ENCODE data around the gene FCAMR.
"Not testable (repeated sequence)": the region's sequence is repeated elsewhere in the genome, so short reads cannot be mapped to it uniquely, and the experiment has no call there.

The FCAMR gene

DNA sequence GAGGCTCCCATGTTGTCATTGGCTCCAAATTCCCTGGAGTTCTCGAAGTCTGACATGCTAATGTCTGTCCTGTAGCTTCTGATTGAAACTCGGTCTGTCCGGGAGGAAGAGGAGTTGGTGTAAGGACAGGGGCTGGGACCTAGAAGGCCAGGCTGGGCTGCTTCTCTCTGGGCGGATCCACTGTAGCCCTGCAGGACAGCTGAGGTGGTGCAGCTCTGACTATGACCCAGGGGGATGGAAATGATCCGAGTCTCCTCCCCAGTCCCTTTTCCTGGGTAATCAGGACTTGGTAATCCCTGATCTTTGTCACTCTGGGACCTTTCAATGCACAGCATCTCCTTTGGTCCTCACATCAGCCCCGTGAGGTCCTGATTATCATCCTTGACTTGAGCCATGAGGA is 38.6 kb downstream of the FCAMR start:
- no peak for DNase-seq

DNA sequence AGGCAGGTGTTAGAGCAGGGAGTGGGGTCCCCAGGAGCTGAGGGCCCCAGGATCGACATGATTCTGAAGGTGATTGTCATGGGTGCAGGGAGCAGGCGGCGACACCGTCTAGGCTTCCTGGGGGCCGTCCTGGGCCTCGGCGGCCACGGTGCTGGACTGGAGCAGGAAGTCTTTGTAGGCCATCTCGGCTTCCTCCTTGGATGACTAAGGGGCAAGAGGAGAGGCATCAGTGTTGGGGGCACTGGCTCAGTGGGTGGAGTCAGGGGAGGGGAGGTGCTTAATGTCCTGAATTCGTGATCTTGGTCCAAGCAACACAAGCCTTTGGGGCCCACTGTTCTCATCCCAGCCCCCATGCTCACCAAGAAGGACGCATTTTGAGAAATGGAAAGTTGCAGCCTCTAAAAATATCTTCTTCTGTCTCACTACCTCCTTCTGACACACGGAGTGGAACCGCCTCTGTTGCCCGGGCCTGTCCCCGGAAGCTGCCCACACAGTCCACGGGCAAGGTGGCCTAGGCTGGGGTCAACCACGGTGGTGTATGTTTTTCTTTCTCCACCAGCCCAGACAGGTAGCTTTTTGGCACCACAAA is 40.0 kb downstream of the FCAMR start:
- peak; percentile 77 to 90 (median 83) for DNase-seq

DNA sequence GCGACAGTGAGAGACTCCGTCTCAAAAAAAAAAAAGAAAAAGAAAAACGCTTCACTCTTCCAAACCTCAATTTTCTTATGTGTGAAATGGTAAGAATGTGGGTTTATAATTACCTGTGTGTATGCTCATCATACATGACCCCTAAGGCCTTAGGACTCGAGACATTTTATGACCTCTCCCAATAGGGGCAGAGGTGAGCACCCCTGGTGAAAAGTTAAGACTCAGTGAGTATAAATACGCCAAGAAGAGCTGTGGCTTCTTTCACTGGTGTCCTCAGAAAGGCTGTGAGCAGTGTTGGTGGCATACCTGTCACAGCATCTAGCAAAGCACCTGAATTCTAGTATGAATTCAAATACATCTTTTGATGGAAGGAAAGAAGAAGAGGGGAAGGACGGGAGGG is 40.7 kb downstream of the FCAMR start:
- no peak for DNase-seq

DNA sequence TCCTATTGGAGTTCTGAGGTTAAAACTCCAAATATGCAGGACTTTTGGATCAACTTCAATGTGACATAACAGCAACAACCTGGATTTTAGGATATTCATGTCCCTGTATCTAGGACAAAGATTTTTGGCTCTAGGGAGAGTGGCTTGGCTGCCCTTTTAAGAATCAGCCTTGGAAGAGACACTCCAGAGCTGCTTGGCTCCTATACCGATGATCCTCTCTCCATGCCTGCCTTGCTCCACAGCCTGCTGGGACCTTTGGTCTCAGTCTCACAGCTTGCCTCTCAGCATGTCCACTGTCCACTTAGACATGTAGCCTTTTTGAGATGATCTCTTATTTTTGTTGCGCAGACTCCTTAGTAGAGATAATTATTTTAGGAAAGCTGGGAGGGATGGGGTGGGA is 44.0 kb downstream of the FCAMR start:
- DNase-seq, result no peak

DNA sequence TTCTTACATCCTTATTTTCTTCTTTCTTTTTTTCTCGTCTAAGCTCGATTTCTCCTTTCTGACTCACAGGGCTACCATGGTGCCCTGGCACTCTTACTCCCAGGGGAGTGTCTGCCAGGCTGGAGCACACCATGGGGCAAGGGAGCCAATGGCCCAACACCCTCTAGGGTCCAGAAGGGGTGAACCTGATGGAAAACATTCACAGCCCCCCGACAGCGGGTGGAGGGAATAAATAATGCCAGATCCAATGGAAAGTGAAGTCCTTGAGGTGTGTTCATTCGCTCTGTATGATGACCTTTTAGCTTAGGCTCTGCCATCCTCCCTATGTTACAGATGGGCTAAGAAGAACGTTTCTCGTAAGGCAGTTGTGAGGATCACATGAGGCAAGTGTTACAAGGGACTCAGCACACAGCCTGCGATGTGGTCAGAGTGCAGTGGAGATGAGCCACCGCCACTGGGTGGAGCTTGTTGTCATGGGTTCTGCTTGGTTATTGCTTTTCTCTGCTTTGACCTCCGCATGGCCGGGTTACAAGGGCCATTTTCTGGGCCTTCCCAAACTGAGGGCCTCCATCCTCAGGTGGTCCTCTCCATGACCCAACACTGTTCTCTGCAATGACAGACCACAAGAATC is 45.0 kb downstream of the FCAMR start:
- peak; percentile 90 to 96 (median 94) for DNase-seq

DNA sequence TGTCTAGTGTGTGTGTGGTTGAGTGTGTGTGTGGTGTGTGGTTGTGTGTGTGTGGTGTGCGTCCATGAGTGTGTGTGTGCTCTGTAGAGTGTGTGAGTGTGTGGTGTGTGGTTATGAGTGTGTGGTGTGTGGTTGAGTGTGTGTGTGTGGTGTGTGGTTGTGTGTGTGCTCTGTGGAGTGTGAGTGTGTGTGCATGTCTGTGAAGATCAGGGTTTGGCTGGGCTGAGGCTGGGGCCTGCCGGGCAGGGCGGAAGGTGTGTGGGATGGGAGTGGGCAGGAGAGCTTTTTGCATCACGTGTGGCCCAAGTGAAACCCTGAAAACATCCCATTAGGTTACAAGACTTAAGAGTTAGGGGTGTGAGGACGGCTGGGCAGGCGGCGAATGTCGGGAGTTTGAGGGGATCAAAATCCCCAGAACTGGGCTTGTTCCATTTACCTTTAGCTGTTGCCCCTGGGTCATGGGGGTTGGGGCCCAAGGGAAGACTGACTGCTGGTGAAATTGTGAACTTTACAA is 45.6 kb downstream of the FCAMR start:
- peak in 3 of 4 experiments; percentile 56 to 71 (median 69) for DNase-seq

DNA sequence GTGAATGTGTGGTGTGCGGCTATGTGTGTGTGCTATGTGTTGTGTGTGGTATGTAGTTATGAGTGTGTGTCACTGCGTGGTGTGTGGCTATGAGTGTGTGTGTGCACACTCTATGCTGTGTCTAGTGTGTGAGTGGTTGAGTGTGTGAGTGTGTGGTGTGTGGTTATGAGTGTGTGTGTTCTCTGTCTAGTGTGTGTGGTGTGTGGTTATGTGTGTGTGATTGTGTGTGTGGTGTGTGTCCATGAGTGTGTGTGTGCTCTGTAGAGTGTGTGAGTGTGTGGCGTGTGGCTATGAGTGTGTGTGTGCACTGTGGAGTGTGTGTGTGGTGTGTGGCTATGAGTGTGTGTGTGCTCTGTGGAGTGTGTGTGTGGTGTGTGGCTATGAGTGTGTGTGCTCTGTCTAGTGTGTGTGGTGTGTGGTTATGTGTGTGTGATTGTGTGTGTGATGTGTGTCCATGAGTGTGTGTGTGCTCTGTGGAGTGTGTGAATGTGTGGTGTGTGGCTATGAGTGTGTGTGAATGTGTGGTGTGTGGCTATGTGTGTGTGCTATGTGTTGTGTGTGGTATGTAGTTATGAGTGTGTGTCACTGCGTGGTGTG is 46.2 kb downstream of the FCAMR start:
- DNase-seq, result not testable (repeated sequence)

DNA sequence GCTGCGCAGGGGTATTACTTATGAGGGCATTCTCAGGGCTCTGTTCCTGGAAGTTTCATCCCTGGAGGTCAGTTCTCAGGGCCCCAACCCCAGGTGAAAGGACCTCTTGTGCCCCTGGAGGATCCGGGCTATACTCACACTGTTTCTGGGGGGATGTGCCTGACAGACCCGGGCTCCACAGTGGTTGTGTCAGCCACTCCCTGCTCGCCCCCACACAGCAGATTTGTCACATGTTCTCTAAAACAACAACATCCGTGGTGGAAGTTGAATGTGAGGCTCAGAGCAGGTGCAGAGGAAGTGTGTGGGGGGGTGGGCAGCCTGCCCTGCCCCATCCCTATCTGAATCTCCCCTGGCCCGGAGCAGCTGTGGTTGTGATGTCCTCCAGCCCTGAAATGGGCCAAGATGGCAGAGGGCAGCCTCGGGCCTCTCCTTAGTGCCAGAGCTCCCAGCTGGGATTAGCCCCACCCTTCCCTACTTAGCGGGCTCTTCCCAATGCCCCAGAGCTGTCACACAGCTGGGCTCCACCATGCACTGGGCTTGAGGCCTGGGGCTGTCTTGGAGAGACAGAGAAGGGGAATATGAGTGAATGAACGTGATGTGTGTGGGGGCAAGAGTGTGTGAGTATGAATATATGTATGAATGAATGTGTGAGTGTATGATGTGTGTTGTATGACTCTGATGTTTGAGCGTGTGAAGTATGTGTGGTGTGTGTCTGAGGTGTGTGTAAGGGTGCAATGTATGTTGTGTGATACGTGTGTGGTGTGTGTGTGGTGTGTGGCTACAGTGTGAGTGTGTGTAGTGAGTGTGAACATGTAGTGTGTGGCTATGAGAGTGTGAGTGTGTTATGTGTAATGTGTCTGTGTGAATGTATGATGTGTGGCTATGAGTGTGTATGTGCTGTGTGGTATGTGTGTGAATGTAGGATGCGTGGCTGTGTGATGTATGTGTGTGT is 47.0 kb downstream of the FCAMR start:
- DNase-seq, result peak; percentile 63 to 84 (median 80)

DNA sequence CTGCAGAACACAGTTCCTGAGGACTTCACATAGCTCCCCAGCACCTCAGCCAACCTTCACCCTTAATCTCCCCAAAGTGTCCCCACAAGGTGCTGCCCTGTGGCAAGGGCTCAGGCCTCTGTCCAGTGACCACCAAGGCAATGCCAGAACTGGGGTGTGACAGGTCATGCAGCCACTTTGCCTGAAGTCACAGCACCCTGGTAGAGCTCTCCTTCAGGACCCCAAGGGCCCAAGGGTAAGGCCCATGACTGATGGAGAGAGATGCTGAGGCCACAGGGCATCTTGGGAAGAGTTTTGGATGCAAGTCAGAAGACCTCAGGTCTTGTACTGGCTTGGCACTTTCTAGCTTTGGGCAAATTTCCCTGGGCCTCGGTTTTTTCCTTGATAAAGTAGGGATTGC is 47.7 kb downstream of the FCAMR start:
- no peak for DNase-seq

DNA sequence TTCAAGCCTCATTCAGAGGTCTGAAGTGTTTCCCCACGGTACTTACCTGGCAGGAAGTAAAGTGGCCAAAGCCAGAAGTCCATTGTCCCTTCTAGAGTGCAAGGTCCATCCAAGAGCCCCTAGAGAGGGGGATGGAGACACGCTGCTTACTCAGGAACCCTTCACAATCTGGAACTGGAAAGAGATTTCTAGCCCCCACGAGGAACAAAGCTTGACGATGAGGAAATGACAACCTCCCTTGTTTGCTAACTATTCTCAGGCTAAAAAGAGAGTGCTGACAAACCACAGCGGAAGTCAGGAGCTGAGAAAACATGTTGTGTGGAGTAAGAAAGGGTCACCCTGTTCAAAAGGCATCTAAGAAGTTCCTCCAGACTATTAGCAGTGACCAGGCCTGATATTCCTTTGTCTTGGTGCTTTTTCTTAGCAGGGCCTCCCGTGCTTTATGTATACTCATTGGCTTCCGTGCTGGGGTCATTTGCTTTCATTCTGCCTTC is 48.4 kb downstream of the FCAMR start, which contains the start of gene FCMR:
Gene FCMR, minus strand, starts transcription at position 170 of the 494 bp plus-strand sequence. Its CDS starts 87 bp downstream, at position 83.
- peak; percentile 84 to 95 (median 89) for DNase-seq

DNA sequence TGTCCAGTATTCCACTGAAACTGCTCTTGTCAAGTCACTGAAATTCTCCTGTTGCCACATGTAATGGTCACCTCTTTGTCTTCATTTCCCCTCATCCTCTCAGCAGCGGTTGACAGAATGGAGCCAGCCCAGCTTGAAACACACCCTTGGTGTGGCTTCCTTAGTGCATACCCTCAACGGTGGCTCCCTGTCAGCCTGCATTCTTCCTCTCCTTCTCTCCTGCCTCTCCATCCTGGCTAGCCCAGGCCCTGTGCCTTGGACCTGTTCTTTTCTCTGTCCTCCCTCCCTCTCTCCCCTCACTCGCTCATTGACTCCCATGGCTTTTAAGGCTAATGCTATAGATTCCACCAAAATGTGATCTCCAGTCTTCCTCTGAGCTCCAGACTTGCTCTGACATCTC is 52.2 kb downstream of the FCAMR start:
- no peak for DNase-seq

DNA sequence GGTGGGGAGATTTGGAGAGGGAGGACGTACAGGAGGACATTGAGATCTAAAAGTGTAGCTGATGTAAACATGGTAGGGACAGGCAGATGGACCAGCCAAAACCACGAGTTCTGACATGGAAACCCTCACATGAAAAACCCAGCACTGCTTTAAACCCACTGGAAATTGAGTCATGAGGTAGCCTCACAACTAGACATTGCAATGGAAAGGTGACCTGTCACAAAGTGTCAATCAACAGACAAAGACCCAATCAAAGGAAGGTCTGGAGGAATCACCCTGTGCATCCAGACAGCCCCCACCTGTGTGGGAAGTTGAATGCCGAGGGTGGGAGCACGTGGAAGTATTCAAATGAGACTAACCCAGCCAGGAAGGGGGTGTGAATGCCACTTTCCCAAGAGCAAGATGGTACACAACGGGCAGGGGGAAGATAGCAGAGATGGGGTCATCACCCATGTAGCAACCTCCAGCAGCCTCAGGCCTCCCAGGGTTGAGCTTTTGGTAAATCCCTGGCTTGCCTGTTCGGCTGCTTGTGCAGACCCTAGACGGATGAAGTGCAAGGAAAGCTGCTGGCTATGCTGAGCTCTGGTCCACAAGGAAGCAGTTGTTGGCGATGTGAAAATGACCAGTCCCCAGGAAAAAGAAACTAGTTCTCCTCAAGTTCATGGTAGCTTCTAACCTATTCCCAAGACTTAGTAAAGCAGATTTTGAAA is 54.1 kb downstream of the FCAMR start:
- DNase-seq, result peak in 2 of 4 experiments; percentile 28 to 35

DNA sequence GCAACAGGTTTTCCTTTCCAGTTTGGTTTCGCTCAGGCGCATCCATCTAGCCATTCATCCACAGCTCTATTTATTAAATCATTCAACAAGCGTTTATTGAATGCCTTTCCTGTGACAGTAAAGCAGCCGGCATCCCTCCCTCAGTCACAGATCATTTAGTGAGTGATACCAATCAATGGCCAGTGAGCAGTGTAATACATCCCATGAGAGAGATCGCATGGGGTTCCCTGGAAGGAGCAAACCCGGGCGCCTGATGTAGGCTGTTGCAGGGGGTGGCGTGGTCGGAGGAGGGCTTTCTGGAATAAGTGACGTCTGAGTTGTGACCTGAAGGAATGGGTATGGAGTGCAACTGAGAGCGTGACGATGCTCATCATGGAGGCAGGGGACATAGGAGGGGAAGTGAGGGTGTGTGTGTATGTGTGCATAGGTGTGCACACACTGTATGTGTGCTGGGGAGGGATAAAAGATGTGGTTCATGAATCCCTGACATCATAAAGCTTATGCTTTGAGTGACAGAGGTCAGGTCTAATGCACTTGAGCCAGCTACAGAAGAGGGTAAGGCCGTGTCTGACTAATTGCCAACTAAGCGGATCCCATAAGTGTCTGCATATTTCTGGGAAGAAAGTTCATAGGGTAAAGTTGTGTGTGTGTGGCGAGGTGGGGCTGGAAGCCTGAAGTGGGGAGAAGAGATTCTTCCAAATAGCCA is 55.1 kb downstream of the FCAMR start:
- DNase-seq, result no peak

DNA sequence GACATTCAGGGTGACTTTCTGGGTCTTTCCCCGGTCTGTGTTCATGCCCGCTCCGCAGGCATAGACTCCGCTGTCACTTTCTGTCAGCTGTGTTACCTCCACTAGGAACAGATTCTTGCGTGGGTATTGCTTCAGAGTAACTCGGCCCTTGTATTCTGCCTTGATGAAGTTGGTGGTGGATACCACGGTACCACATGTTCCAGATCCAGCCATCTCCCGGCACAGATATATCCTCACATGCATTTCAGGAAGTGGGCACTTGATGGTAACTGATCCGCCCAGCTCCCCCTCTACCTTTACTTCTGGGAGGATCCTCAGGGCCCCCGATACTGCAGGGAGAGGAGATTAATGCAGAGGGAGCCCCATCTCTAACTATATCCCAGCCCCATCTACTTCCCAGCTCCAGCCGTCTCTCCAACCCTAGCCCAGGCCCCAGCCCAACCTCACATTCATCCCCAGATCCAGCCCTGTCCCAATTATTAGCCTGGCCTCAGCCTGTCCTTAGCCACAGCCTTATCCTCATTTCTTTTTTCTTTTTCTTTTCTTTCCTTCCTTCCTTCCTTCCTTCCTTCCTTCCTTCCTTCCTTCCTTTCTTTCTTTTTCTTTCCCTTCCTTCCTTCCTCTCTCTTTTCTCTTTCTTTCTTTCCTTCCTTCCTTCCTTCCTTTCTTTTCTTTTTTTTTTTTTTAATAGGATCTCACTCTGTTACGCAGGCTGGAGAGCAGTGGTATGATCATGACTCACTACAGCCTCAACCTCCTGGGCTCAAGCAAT is 56.3 kb downstream of the FCAMR start:
- DNase-seq, result no peak

DNA sequence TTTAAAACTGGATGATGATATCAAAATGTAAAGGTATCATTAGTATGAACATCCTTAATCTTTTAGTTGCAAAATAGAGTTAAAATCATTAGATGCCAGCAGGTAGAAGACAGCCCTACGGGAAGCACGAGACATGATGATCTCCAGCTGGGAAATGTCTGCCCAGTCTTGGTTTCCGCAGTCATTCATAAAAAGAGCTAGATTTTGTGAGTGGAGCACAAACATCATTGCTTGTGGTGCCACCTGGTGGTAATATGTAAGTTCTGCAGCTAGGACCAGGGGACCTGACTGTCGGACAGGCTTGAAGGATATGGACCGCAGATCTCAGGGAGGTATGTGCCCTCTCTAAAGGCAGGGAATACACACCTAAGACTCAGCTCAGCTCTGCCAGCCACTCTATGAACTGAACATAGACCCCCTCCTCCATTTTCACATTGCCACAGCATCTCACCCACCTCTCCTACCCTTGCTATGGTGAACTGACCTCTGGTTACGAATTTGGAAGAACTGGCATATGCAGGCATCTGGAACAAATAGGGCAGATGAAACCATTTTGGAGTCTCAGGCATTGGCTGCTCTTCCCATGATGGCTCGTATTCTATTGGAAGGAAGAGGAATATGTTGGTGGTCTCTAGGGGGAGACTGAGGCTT is 57.7 kb downstream of the FCAMR start:
- DNase-seq, result peak; percentile 85 to 91 (median 86)

DNA sequence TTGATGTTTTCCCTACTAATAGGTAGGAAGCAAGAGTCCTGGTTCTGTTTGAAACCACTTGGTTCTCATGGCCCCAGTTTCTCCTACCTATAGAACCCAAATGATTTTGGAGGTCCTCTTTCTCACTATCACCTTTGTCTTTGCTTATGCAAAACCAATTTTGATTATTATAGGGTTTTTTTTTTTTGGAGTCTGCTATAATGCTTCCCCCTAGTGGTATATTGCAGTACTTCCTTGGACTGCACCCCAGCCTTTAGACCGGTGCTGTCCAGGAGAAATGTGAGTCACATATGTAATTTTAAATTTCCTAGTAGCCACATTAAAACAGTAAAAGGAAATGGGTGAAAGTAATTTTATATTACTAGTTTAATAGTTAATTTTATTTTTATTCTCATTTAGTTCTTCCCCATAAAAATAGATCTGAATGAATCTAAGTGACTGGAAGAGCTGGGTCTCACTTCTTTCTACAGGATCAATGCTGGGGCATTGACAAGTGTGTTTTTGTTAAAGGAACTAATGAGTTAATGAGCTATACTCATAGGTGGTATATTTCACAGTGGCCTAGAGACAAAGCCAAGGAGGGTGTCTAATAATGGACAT is 59.1 kb downstream of the FCAMR start:
- DNase-seq, result peak; percentile 55 to 78 (median 70)

DNA sequence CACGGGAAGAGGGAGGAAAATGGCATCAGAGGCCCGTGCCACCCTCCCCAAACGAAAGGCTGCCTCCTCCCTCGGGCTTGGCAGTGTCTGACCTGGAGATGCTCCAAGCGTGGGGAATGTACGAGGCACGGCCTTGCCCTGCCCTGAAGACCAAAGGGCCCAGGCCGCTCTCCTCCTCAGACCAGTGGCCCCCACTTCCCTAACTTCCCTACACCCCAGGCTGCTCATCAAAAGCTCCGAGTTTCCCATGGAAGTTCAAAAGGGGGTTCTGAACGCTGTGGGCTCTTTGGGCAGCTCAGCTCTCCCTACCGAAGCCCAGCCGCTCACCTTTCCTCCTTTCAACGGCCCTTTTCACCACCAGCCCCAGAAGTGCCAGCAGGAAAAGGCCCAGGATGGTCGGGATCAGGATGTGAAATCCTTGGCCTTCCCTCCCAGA is 60.4 kb downstream of the FCAMR start:
- DNase-seq, result no peak

DNA sequence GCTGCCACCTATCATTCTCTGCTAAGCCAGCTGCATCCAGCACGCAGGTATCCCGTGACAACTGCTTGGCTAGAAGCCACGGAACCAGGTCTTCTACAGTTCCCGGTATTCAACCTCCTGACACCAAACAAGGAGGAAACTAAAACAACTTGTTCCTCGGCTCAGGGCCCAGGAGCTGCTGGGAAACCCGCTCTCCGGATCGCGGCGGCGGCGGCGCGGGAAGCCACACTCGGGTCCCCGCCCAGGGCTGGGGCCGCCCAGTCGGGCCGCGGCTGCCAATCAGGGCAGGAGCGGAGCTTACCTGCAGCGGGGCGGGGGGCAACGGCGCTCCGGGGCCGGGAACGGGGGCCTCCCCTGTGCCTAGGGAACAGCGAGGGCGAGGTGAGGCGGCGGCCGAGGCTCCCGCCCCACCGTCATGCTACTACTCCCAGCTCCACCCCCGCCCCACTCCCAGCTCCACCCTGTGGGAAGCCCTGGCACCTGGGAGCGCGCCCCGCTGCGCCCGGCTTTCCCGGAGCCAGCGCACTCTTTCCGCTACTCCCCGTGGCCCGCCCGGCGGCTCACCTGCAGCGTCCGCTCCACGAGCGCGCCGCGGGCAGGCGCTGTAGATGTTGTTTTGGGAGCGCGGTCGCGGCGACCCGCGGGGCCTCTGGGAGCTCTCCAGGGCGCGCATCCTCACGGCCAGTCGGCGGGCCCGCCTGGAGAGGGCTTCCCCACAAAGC is 60.9 kb downstream of the FCAMR start:
- DNase-seq, result peak in 2 of 4 experiments; percentile 33 to 45

DNA sequence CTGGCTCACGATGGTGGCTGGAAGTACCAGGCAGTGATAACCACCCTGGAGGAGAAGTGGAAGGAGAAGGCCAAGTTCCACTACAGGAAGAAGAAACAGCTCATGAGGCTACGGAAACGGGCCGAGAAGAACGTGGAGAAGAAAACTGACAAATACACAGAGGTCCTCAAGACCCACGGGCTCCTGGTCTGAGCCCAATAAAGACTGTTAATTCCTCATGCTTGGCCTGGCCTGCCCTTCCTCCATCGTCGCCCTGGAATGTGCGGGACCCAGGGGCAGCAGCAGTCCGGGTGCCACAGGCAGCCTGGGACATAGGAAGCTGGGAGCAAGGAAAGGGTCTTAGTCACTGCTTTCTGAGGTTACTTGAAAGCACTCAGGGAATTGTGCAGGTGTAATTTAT is 62.2 kb downstream of the FCAMR start:
- no peak for DNase-seq

Data from suppressor macrophage (primary cell).